PFSK-1 (cell line): Measurements from ENCODE around the gene LNP1.

Experiments
- FOXP2 ChIP-seq: optimal IDR thresholded peaks from 2 replicates; pipeline ENCODE3; 2011; ENCODE audit warnings: borderline replicate concordance, control low read depth, inconsistent platforms; ENCODE audit not compliant: insufficient read depth; ENCODE audit errors: extremely low read length, extremely low read depth
- POLR2AphosphoS5 ChIP-seq: IDR thresholded peaks from 2 replicates; pipeline ENCODE4 v1.6.1; 2012; ENCODE audit warnings: low read depth, mild to moderate bottlenecking, control low read depth, low read length, moderate library complexity
- REST ChIP-seq, 2 experiments: IDR thresholded peaks; 2 replicates each; pipeline versions ENCODE4 v1.6.1 to v1.8.0; 2011 to 2012; ENCODE audit warnings: low read depth in 2 of 2, low read length in 2 of 2, control low read depth in 1 of 2, inconsistent platforms in 1 of 2, mild to moderate bottlenecking in 1 of 2, moderate library complexity in 1 of 2; ENCODE audit not compliant: insufficient read depth in 1 of 2
- SIN3A ChIP-seq: IDR thresholded peaks from 2 replicates; pipeline ENCODE4 v1.6.1; 2012; ENCODE audit warnings: mild to moderate bottlenecking, low read length, moderate library complexity, borderline replicate concordance; ENCODE audit not compliant: insufficient read depth
- TAF1 ChIP-seq: IDR thresholded peaks from 2 replicates; pipeline ENCODE4 v1.6.1; 2012; ENCODE audit warnings: low read length, control low read depth, borderline replicate concordance; ENCODE audit not compliant: insufficient read depth

The LNP1 gene

GRCh38 chr3:100403362-100404249 is 2.3 kb downstream of the LNP1 start:
- TF ChIP-seq POLR2AphosphoS5 = no peak
- no peak for TF ChIP-seq TAF1
- TF ChIP-seq REST (IDR thresholded peaks at IDR 0.05; ENCODE audit: insufficient read depth in 1 of 2, low read depth in 2 of 2, low read length in 2 of 2) = no peak
- no peak for TF ChIP-seq FOXP2
- no peak for TF ChIP-seq SIN3A

- TF ChIP-seq SIN3A (no peak), TAF1 (no peak), POLR2AphosphoS5 (no peak), FOXP2 (no peak), REST (IDR thresholded peaks at IDR 0.05; ENCODE audit: insufficient read depth in 1 of 2, low read depth in 2 of 2, low read length in 2 of 2) (no peak)
Measured at GRCh38 chr3:100404250-100404548, 2.9 kb downstream of the LNP1 start.

GRCh38 chr3:100407164-100407563 is 5.8 kb downstream of the LNP1 start:
- TF ChIP-seq TAF1 = no peak
- no peak for TF ChIP-seq REST (IDR thresholded peaks at IDR 0.05; ENCODE audit: insufficient read depth in 1 of 2, low read depth in 2 of 2, low read length in 2 of 2)
- no peak for TF ChIP-seq FOXP2
- TF ChIP-seq POLR2AphosphoS5 = no peak
- TF ChIP-seq SIN3A = no peak

- TF ChIP-seq FOXP2 = no peak
- no peak for TF ChIP-seq POLR2AphosphoS5
- TF ChIP-seq TAF1 = no peak
- TF ChIP-seq SIN3A = no peak
- TF ChIP-seq REST (IDR thresholded peaks at IDR 0.05; ENCODE audit: insufficient read depth in 1 of 2, low read depth in 2 of 2, low read length in 2 of 2) = no peak
Measured at GRCh38 chr3:100407977-100408532, 6.7 kb downstream of the LNP1 start.
